Parathyroid adenoma (tissue), 2 donors: ENCODE data around the gene PSEN1.
"Not testable (repeated sequence)": the region's sequence is repeated elsewhere in the genome, so short reads cannot be mapped to it uniquely, and the experiment has no call there.

Source experiments
- H2AFZ ChIP-seq: fragments of 300-600 bp; sonication (generic); one replicate; pipeline ENCODE4 v1.7.0; 2017; ENCODE audit warnings: antibody characterized with exemption, mild to moderate bottlenecking
- H3K27ac ChIP-seq: fragments of 300-600 bp; sonication (generic); one replicate; pipeline ENCODE4 v1.7.0; 2017
- H3K27me3 ChIP-seq: fragments of 300-600 bp; sonication (generic); one replicate; pipeline ENCODE4 v1.7.0; 2017; ENCODE audit warnings: low read length; ENCODE audit not compliant: control insufficient read depth, insufficient read depth
- H3K36me3 ChIP-seq: fragments of 300-600 bp; sonication (generic); one replicate; pipeline ENCODE4 v1.7.0; 2017; ENCODE audit warnings: low read length; ENCODE audit not compliant: control insufficient read depth, insufficient read depth
- H3K4me1 ChIP-seq: fragments of 300-600 bp; sonication (generic); one replicate; pipeline ENCODE4 v1.7.0; 2017; ENCODE audit warnings: control low read depth
- H3K4me2 ChIP-seq: fragments of 300-600 bp; sonication (generic); one replicate; pipeline ENCODE4 v1.7.0; 2017; ENCODE audit warnings: low read length
- H3K4me3 ChIP-seq: fragments of 300-600 bp; sonication (generic); one replicate; pipeline ENCODE4 v1.7.0; 2017; ENCODE audit warnings: low read depth, low read length
- H3K79me2 ChIP-seq: fragments of 300-600 bp; sonication (generic); one replicate; pipeline ENCODE4 v1.7.0; 2017; ENCODE audit warnings: control low read depth
- H3K9ac ChIP-seq: fragments of 300-600 bp; sonication (generic); one replicate; pipeline ENCODE4 v1.7.0; 2017; ENCODE audit warnings: mild to moderate bottlenecking
- H3K9me3 ChIP-seq: fragments of 300-600 bp; sonication (generic); one replicate; pipeline ENCODE4 v1.7.0; 2017; ENCODE audit warnings: low read length; ENCODE audit not compliant: control insufficient read depth
- TF ChIP-seq, protein P1 (sequence below): fragments of 300-600 bp; sonication (generic); IDR thresholded peaks from one replicate; pipeline ENCODE4 v1.7.0; 2017; ENCODE audit warnings: antibody characterized with exemption, mild to moderate bottlenecking
- donor health status: primary hyperparathyroidism.

The PSEN1 gene

GRCh38 chr14:73167727-73168126 is 31.4 kb downstream of the PSEN1 start:
- H3K27me3 ChIP-seq: no peaks in the 10 kb centered on the region
- no peaks in the 10 kb centered on the region for H3K9me3 ChIP-seq
- H3K79me2 ChIP-seq: peaks cover 2% of the 10 kb centered on the region
- TF ChIP-seq, protein P1, sequence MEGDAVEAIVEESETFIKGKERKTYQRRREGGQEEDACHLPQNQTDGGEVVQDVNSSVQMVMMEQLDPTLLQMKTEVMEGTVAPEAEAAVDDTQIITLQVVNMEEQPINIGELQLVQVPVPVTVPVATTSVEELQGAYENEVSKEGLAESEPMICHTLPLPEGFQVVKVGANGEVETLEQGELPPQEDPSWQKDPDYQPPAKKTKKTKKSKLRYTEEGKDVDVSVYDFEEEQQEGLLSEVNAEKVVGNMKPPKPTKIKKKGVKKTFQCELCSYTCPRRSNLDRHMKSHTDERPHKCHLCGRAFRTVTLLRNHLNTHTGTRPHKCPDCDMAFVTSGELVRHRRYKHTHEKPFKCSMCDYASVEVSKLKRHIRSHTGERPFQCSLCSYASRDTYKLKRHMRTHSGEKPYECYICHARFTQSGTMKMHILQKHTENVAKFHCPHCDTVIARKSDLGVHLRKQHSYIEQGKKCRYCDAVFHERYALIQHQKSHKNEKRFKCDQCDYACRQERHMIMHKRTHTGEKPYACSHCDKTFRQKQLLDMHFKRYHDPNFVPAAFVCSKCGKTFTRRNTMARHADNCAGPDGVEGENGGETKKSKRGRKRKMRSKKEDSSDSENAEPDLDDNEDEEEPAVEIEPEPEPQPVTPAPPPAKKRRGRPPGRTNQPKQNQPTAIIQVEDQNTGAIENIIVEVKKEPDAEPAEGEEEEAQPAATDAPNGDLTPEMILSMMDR: no peak
- no peak overlapping the region for H3K27ac ChIP-seq
- no peaks in the 10 kb centered on the region for H3K36me3 ChIP-seq
- H3K4me1 ChIP-seq: no peaks in the 10 kb centered on the region
- no peak overlapping the region for H3K9ac ChIP-seq
- no peak overlapping the region for H3K4me3 ChIP-seq
- H3K4me2 ChIP-seq: no peak overlapping the region
- no peak overlapping the region for H2AFZ ChIP-seq

- Histone ChIP-seq H3K9me3 (no peaks in the 10 kb centered on the region), H3K27me3 (no peaks in the 10 kb centered on the region), H3K27ac (no peak overlapping the region), H3K4me1 (no peaks in the 10 kb centered on the region), H3K4me2 (no peak overlapping the region), H2AFZ (no peak overlapping the region), H3K36me3 (no peaks in the 10 kb centered on the region), H3K79me2 (peaks cover 2% of the 10 kb centered on the region), H3K4me3 (no peak overlapping the region), H3K9ac (no peak overlapping the region)
- TF ChIP-seq, protein P1: no peak
Observed at GRCh38 chr14:73168274-73168673, 32.0 kb downstream of the PSEN1 start.

GRCh38 chr14:73168691-73169090 is 32.4 kb downstream of the PSEN1 start:
- Histone ChIP-seq H3K9ac (no peak overlapping the region), H2AFZ (no peak overlapping the region), H3K4me2 (no peak overlapping the region), H3K27ac (no peak overlapping the region), H3K4me1 (no peaks in the 10 kb centered on the region), H3K4me3 (no peak overlapping the region), H3K36me3 (no peaks in the 10 kb centered on the region), H3K79me2 (peaks cover 2% of the 10 kb centered on the region), H3K9me3 (no peaks in the 10 kb centered on the region), H3K27me3 (no peaks in the 10 kb centered on the region)
- TF ChIP-seq, protein P1: no peak

DNA sequence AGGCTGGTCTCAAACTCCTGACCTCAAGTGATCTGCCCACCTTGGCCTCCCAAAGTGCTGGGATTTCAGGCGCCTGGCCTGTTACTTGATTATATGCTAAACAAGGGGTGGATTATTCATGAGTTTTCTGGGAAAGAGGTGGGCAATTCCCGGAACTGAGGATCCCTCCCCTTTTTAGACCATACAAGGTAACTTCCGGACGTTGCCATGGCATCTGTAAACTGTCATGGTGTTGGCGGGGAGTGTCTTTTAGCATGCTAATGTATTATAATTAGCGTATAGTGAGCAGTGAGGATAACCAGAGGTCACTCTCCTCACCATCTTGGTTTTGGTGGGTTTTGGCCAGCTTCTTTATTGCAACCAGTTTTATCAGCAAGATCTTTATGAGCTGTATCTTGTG is 33.5 kb downstream of the PSEN1 start:
- not testable (repeated sequence) for H3K27ac ChIP-seq, H3K79me2 ChIP-seq, H3K36me3 ChIP-seq, H3K4me2 ChIP-seq, H3K9me3 ChIP-seq, H3K4me1 ChIP-seq, H3K9ac ChIP-seq, H2AFZ ChIP-seq, H3K27me3 ChIP-seq, H3K4me3 ChIP-seq

DNA sequence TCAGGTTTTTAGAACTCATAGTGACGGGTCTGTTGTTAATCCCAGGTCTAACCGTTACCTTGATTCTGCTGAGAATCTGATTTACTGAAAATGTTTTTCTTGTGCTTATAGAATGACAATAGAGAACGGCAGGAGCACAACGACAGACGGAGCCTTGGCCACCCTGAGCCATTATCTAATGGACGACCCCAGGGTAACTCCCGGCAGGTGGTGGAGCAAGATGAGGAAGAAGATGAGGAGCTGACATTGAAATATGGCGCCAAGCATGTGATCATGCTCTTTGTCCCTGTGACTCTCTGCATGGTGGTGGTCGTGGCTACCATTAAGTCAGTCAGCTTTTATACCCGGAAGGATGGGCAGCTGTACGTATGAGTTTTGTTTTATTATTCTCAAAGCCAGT is 34.4 kb downstream of the PSEN1 start:
- no peak overlapping the region for H3K4me3 ChIP-seq
- H3K27ac ChIP-seq: no peak overlapping the region
- H3K79me2 ChIP-seq: peaks cover 2% of the 10 kb centered on the region
- H3K27me3 ChIP-seq: no peaks in the 10 kb centered on the region
- H3K4me2 ChIP-seq: no peak overlapping the region
- H3K9me3 ChIP-seq: no peaks in the 10 kb centered on the region
- H3K4me1 ChIP-seq: no peaks in the 10 kb centered on the region
- no peaks in the 10 kb centered on the region for H3K36me3 ChIP-seq
- TF ChIP-seq, protein P1: no peak
- H3K9ac ChIP-seq: no peak overlapping the region
- H2AFZ ChIP-seq: no peak overlapping the region
